GM12878 (cell line): ENCODE measurements around the gene TNFRSF11A. TPM values are rescaled to one million over a fixed set of nuclear protein-coding genes. Genes with fewer than 3 reads are reported as not detected.

Experiments used
- ATAC-seq: fragments of 200-7000 bp; cut with Tn5 transposase; 3 replicates; pipeline ENCODE4 v1.9.1; 2020; ENCODE audit warnings: mild to moderate bottlenecking, moderate library complexity
- BruUV-seq: library from RNA; stranded (reverse); fragments of 400-500 nt; replicated peaks from 2 replicates; lab custom pipeline; 2021; lab: Mats Ljungman, UMichigan
- CTCF ChIA-PET: fragments of 300-600 bp; sonication (Branson Sonifier 250); formaldehyde crosslinking; extraction: SDS; loops from one replicate; lab custom pipeline; 2021; ENCODE audit warnings: inconsistent platforms; lab: Yijun Ruan, JAX
- POLR2A ChIA-PET: fragments of 350-600 bp; formaldehyde crosslinking; extraction: SDS; loops from one replicate; lab custom pipeline; 2021; ENCODE audit warnings: inconsistent platforms; lab: Charles Lee
- RAD21 ChIA-PET: fragments of 300-600 bp; sonication (Branson Sonifier 250); formaldehyde crosslinking; loops from one replicate; lab custom pipeline; 2023; ENCODE audit warnings: antibody characterized with exemption; ENCODE audit not compliant: unreplicated experiment; lab: Charles Lee
- SMC1A ChIA-PET: fragments of 300-600 bp; sonication (Branson Sonifier 250); formaldehyde crosslinking; loops from one replicate; lab custom pipeline; 2023; ENCODE audit not compliant: unreplicated experiment, uncharacterized antibody; lab: Charles Lee
- DNase-seq: peaks from one replicate; pipeline ENCODE4 v3.0.0-alpha.2; 2011; ENCODE audit warnings: low read depth, low spot score
- FAIRE-seq: peaks from 3 replicates; lab custom pipeline; 2011; peaks lifted over from hg19 to GRCh38; lab: Jason Lieb, UNC
- H2AFZ ChIP-seq: 2 replicates; pipeline ENCODE4 v1.6.0; 2011; ENCODE audit warnings: low read depth, low read length, control low read depth; ENCODE audit not compliant: control insufficient read depth
- H3K27ac ChIP-seq: 2 replicates; pipeline ENCODE4 v1.5.1; 2011; ENCODE audit warnings: control low read depth; ENCODE audit not compliant: control insufficient read depth, insufficient read depth
- H3K27me3 ChIP-seq, 2 experiments: replicated peaks in 1 of 2; 2 replicates each; pipeline versions ENCODE4 v1.6.0 to v1.6.1; 2011; ENCODE audit warnings: low read length in 1 of 2; ENCODE audit not compliant: control insufficient read depth in 2 of 2, insufficient read depth in 2 of 2
- H3K36me3 ChIP-seq, 2 experiments: 2 replicates each; pipeline ENCODE4 v1.5.1; 2011; ENCODE audit warnings: low read length in 1 of 2; ENCODE audit not compliant: control insufficient read depth in 2 of 2, insufficient read depth in 2 of 2
- H3K4me1 ChIP-seq: 2 replicates; pipeline ENCODE4 v1.6.1; 2011; ENCODE audit warnings: mild to moderate bottlenecking, low read length, moderate library complexity, mixed read lengths; ENCODE audit not compliant: control insufficient read depth, insufficient read depth
- H3K4me2 ChIP-seq: 2 replicates; pipeline ENCODE4 v1.6.0; 2011; ENCODE audit warnings: control low read depth; ENCODE audit not compliant: control insufficient read depth, insufficient read depth
- H3K4me3 ChIP-seq: fragments of 200-600 bp; sonication (generic); 2 replicates; pipeline ENCODE4 v1.5.1; 2016
- H3K79me2 ChIP-seq: 2 replicates; pipeline ENCODE4 v1.6.0; 2011; ENCODE audit warnings: low read length; ENCODE audit not compliant: control insufficient read depth, insufficient read depth
- H3K9ac ChIP-seq: 2 replicates; pipeline ENCODE4 v1.8.0; 2011; ENCODE audit warnings: low read length, control low read depth, mixed read lengths; ENCODE audit not compliant: control insufficient read depth, insufficient read depth
- H3K9me3 ChIP-seq: replicated peaks from 3 replicates; pipeline ENCODE4 v1.5.1; 2011; ENCODE audit warnings: mild to moderate bottlenecking, low read length; ENCODE audit not compliant: control insufficient read depth, insufficient read depth
- H4K20me1 ChIP-seq: 2 replicates; pipeline ENCODE4 v1.6.0; 2011; ENCODE audit not compliant: control insufficient read depth, insufficient read depth
- BRCA1 ChIP-seq: IDR thresholded peaks from 2 replicates; pipeline ENCODE4 v1.6.1; 2011; ENCODE audit warnings: low read depth, low read length, improper control_type of control experiment
- CBX3 ChIP-seq: fragments of 200-600 bp; sonication (generic); IDR thresholded peaks from 2 replicates; pipeline ENCODE4 v1.6.1; 2016; ENCODE audit warnings: low read depth, borderline replicate concordance
- CHD2 ChIP-seq: IDR thresholded peaks from 2 replicates; pipeline ENCODE4 v1.6.1; 2011; ENCODE audit warnings: low read depth, low read length, improper control_type of control experiment, borderline replicate concordance
- E2F4 ChIP-seq: IDR thresholded peaks from 2 replicates; pipeline ENCODE4 v1.6.1; 2012; ENCODE audit warnings: low read depth, low read length, improper control_type of control experiment
- HSF1 ChIP-seq: fragments of 150-350 bp; IDR thresholded peaks from 2 replicates; pipeline ENCODE4 v1.6.1; 2014; ENCODE audit warnings: mild to moderate bottlenecking, low read depth, low read length
- MEF2A ChIP-seq: IDR thresholded peaks from 2 replicates; pipeline ENCODE4 v1.6.1; 2011; ENCODE audit warnings: low read depth, mild to moderate bottlenecking, low read length, moderate library complexity; ENCODE audit not compliant: insufficient read depth
- NFYB ChIP-seq: IDR thresholded peaks from 2 replicates; pipeline ENCODE4 v1.6.1; 2011; ENCODE audit warnings: low read depth, mild to moderate bottlenecking, low read length, improper control_type of control experiment, moderate library complexity; ENCODE audit not compliant: insufficient read depth
- POU2F2 ChIP-seq: IDR thresholded peaks from 3 replicates; pipeline ENCODE4 v1.6.1; 2011; ENCODE audit warnings: low read depth, mild to moderate bottlenecking, low read length, borderline replicate concordance
- RCOR1 ChIP-seq: conservative IDR thresholded peaks from 2 replicates; pipeline ENCODE4 v1.6.1; 2012; ENCODE audit warnings: low read depth, low read length, improper control_type of control experiment
- TARDBP ChIP-seq: IDR thresholded peaks from 2 replicates; pipeline ENCODE4 v1.6.1; 2016; ENCODE audit warnings: borderline replicate concordance
- TCF3 ChIP-seq: IDR thresholded peaks from 2 replicates; pipeline ENCODE4 v1.6.1; 2012; ENCODE audit warnings: low read depth, mild to moderate bottlenecking, low read length, borderline replicate concordance; ENCODE audit not compliant: insufficient read depth
- WGBS: methylation state at CpG from one replicate; pipeline ENCODE4 v1.1.6; 2016; ENCODE audit warnings: low lambda C conversion rate; ENCODE audit not compliant: insufficient replicate concordance, insufficient coverage; ENCODE audit errors: missing lambda C conversion rate; 5-methylcytosine and 5-hydroxymethylcytosine counted together
- in situ Hi-C: fragments of 300-500 bp; cut with MboI; formaldehyde crosslinking; loops from 9 replicates; pipeline ENCODE4 v1.14.3; 2018; ENCODE audit warnings: mixed read lengths
- intact Hi-C: fragments of 100-400 bp; cut with micrococcal nuclease; formaldehyde crosslinking; loops from one replicate; pipeline ENCODE4 v1.14.2; 2022; ENCODE audit not compliant: unreplicated experiment
- polyA plus RNA-seq, 11 experiments: library from polyadenylated mRNA; depleted of rRNA in 4 of 11; unstranded in 6 of 11; stranded (reverse) in 5 of 11; fragments of >200 nt; fragmentation: Nextera tagmentation in 4 of 11; fragmentation: Illumina TruSeq in 1 of 11; extraction: Ambion mirVana in 4 of 11; extraction: Trizol in 1 of 11; gene quantifications; 1 replicate in 1 of 11; 2 replicates in 10 of 11; pipeline versions ENCODE4 v1.2.1 to v1.2.3, GENCODE V29; 2011 to 2016; ENCODE audit warnings: inconsistent platforms in 2 of 11, missing spikeins in 2 of 11, low read depth in 1 of 11
- total RNA-seq, 4 experiments: library from RNA; depleted of rRNA in 3 of 4; stranded (reverse); fragments of >200 nt in 3 of 4; fragmentation: Illumina TruSeq in 1 of 4; extraction: Trizol in 1 of 4; gene quantifications; 2 replicates each; pipeline versions ENCODE4 v1.2.1 to v1.2.3, GENCODE V29; 2013 to 2021

Gene TNFRSF11A
- total and polyA plus RNA-seq, 10 of the 15 experiments (the other 5 are each of a cell fraction or from before 2014, with no cell fraction given), result 0.07 to 4.0 (median 0.23) TPM

GRCh38 chr18:62386601-62387000 lies 61.5 kb downstream of the TNFRSF11A start:
- FAIRE-seq (no peak), ATAC-seq (no peak), DNase-seq (no peak)
- H3K4me3 ChIP-seq, result no peak overlapping the region
- no peaks in the 10 kb centered on the region for H3K9me3 ChIP-seq
- RAD21 ChIA-PET, result no interaction called here
- H2AFZ ChIP-seq, result no peak overlapping the region
- H4K20me1 ChIP-seq, result no peaks in the 10 kb centered on the region
- no peak overlapping the region for H3K9ac ChIP-seq
- H3K4me1 ChIP-seq, result no peaks in the 10 kb centered on the region
- BruUV-seq, result no TSS peak
- CTCF ChIA-PET, result no interaction called here
- POLR2A ChIA-PET, result no interaction called here
- TF ChIP-seq BRCA1, result no peak
- no peak for TF ChIP-seq HSF1
- TF ChIP-seq NFYB, result no peak
- TF ChIP-seq MEF2A, result no peak
- TF ChIP-seq E2F4, result no peak
- TF ChIP-seq TCF3, result no peak
- TF ChIP-seq TARDBP, result no peak
- TF ChIP-seq CBX3, result no peak
- no peak for TF ChIP-seq CHD2
- no peak for TF ChIP-seq POU2F2
- no peak for TF ChIP-seq RCOR1
- SMC1A ChIA-PET, result no interaction called here
- intact Hi-C loops, result no loop called here
- H3K36me3 ChIP-seq, result no peaks in the 10 kb centered on the region; a peak in 1 of 4 replicates
- H3K27ac ChIP-seq, result no peak overlapping the region
- H3K27me3 ChIP-seq, result no peaks in the 10 kb centered on the region
- in situ Hi-C loops, result no loop called here
- 81% methylated on average over 4 of the region's 4 CpGs for WGBS
- no peaks in the 10 kb centered on the region for H3K79me2 ChIP-seq
- no peak overlapping the region for H3K4me2 ChIP-seq
